Vagina (tissue), 2 donors: Measurements from ENCODE around the gene CHST14. TPM values are rescaled to one million over a fixed set of nuclear protein-coding genes. Genes with fewer than 3 reads are reported as not detected.

ENCODE experiments used
- DNase-seq, 2 donors: peaks; one replicate each; pipeline ENCODE4 v3.0.0-alpha.2; 2017; ENCODE audit errors: extremely low spot score in 2 of 2
- H3K27ac ChIP-seq: fragments of 200-600 bp; sonication (generic); one replicate; pipeline ENCODE4 v1.5.1; 2019
- H3K27me3 ChIP-seq: fragments of 200-600 bp; sonication (generic); one replicate; pipeline ENCODE4 v1.5.1; 2019
- H3K36me3 ChIP-seq, 2 donors: fragments of 200-600 bp; sonication (generic); one replicate each; pipeline ENCODE4 v1.5.1; 2017 to 2019
- H3K4me1 ChIP-seq: fragments of 200-600 bp; sonication (generic); one replicate; pipeline ENCODE4 v1.5.1; 2019
- H3K4me3 ChIP-seq, 2 donors: fragments of 200-600 bp; sonication (generic); 1 replicate in 1 of 2; 2 replicates in 1 of 2; pipeline ENCODE4 v1.5.1; 2016 to 2019
- H3K9me3 ChIP-seq: fragments of 200-600 bp; sonication (generic); one replicate; pipeline ENCODE4 v1.5.1; 2019
- POLR2A ChIP-seq, 2 donors: fragments of 450-650 bp; IDR thresholded peaks; one replicate each; pipeline ENCODE4 v1.6.1; 2017; ENCODE audit warnings: antibody characterized with exemption in 2 of 2, mild to moderate bottlenecking in 2 of 2, moderate library complexity in 2 of 2
- POLR2AphosphoS5 ChIP-seq, 2 donors: sonication (generic); formaldehyde crosslinking; IDR thresholded peaks; one replicate each; pipeline ENCODE4 v1.9.0; 2017; ENCODE audit warnings: antibody characterized with exemption in 2 of 2, mild to moderate bottlenecking in 2 of 2, low read depth in 1 of 2; ENCODE audit not compliant: insufficient read depth in 1 of 2
- intact Hi-C: fragments of 100-400 bp; cut with DNase I; formaldehyde crosslinking; loops from one replicate; pipeline ENCODE4 v1.15.1; 2023
- total RNA-seq: library from RNA; depleted of rRNA; stranded (reverse); fragments of >200 nt; gene quantifications from one replicate; pipeline ENCODE4 v1.2.3, GENCODE V29; 2016
- TF ChIP-seq, protein P1 (sequence below), 3 experiments: fragments of 450-650 bp in 2 of 3; fragments of 200-600 bp in 1 of 3; sonication (generic) in 1 of 3; IDR thresholded peaks; one replicate each; pipeline ENCODE4 v1.5.1; 2017 to 2019; ENCODE audit warnings: antibody characterized with exemption in 3 of 3, mild to moderate bottlenecking in 2 of 3, moderate library complexity in 2 of 3

The CHST14 gene
- total RNA-seq, 1 donor from 2014 or later, result 8.6 TPM

DNA sequence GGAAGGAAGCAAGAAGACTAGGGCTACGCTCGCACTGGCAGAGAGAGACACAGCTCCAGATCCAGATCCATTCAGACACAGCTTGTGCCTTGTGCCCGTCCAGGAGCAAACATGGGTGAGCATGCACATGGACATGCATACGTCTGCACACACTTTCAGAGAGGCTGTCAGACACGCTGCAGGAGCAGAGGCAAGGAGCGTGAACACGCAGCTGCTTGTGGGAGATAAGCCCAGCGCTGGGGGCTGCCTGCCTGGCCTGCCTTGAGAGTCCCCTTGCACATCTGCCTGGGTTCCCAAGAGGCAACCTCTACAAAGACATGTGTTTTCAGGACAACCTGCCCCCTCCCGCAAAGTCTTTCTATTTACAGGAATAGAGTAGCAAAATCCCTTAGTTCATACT lies 43.6 kb upstream of the CHST14 start:
- H3K36me3 ChIP-seq, result no peaks in the 10 kb centered on the region
- intact Hi-C loops, result loop anchor here (10.0 kb wide), 1 partner anchor 82 kb away; the partner anchor contains the start of gene CCDC9B
- no peaks in the 10 kb centered on the region for H3K27me3 ChIP-seq
- H3K4me1 ChIP-seq, result no peaks in the 10 kb centered on the region
- no peak overlapping the region for H3K27ac ChIP-seq
- H3K9me3 ChIP-seq, result no peaks in the 10 kb centered on the region
- H3K4me3 ChIP-seq, result no peak overlapping the region
- TF ChIP-seq POLR2A (IDR thresholded peaks at IDR 0.05) (no peak), POLR2AphosphoS5 (IDR thresholded peaks at IDR 0.05; ENCODE audit: insufficient read depth in 1 of 2, low read depth in 1 of 2) (no peak)
- TF ChIP-seq, protein P1, sequence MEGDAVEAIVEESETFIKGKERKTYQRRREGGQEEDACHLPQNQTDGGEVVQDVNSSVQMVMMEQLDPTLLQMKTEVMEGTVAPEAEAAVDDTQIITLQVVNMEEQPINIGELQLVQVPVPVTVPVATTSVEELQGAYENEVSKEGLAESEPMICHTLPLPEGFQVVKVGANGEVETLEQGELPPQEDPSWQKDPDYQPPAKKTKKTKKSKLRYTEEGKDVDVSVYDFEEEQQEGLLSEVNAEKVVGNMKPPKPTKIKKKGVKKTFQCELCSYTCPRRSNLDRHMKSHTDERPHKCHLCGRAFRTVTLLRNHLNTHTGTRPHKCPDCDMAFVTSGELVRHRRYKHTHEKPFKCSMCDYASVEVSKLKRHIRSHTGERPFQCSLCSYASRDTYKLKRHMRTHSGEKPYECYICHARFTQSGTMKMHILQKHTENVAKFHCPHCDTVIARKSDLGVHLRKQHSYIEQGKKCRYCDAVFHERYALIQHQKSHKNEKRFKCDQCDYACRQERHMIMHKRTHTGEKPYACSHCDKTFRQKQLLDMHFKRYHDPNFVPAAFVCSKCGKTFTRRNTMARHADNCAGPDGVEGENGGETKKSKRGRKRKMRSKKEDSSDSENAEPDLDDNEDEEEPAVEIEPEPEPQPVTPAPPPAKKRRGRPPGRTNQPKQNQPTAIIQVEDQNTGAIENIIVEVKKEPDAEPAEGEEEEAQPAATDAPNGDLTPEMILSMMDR (IDR thresholded peaks at IDR 0.05), result no peak
- no peak for DNase-seq

DNA sequence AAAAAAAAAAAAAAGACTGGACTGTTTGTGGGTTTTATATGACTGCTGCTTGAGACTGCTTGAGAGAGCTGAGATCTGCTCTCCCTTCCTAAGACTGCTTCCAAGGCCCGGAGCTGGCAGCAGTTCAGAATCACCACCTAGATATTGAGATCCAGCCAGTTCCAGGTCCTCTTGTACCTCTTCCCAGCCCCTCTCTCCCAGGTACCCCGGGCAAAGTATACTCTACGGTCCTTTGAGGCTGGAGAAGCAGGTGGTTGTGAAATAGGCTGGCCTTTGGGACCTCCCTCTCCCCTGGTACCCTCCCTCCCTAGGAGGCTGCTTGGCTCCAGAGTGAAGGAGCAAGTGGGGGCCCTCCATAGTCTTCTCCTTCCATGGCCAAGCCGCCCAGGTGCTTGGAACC lies 42.6 kb upstream of the CHST14 start:
- DNase-seq, result no peak
- no peak for TF ChIP-seq POLR2A (IDR thresholded peaks at IDR 0.05)
- TF ChIP-seq POLR2AphosphoS5 (IDR thresholded peaks at IDR 0.05; ENCODE audit: insufficient read depth in 1 of 2, low read depth in 1 of 2), result no peak
- TF ChIP-seq, protein P1 (IDR thresholded peaks at IDR 0.05), result no peak
- intact Hi-C loops, result loop anchor here (10.0 kb wide), 1 partner anchor 83 kb away; the partner anchor contains the start of gene CCDC9B
- Histone ChIP-seq H3K36me3 (no peaks in the 10 kb centered on the region), H3K27me3 (no peaks in the 10 kb centered on the region), H3K9me3 (no peaks in the 10 kb centered on the region), H3K27ac (no peak overlapping the region), H3K4me3 (no peak overlapping the region), H3K4me1 (no peaks in the 10 kb centered on the region)

DNA sequence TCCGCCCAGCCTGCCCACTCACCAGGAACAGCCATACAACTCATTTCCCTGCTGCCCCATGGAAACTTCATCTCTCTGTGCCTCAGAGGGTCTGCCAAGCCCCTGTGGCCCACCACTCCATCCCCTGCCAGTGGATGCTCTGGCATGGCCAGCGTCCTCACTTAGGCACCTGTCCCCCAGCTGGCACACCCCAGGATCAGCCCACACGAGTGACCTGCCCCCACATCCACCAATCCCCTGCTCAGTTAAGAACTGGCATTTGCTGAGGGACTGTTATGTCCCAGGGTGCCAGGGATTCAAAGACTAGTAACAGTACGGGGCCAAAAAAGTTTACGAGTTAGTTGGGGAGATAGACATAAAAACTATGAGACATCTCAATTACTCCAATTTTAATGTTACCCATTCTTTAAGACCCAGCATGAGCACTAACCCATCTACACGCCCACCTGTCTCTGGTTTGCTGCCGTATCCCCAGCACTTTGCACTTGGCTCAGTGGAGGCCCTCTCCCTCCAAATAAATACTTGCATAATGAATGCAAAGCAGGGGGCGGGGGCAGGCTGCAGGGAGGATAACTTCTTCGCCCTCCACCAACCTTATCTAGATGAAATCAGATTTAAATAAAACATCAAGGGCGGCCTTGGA lies 41.6 kb upstream of the CHST14 start:
- Histone ChIP-seq H3K27me3 (no peaks in the 10 kb centered on the region), H3K4me3 (no peak overlapping the region), H3K4me1 (no peaks in the 10 kb centered on the region), H3K36me3 (no peaks in the 10 kb centered on the region), H3K27ac (no peak overlapping the region), H3K9me3 (no peaks in the 10 kb centered on the region)
- TF ChIP-seq, protein P1 (IDR thresholded peaks at IDR 0.05), result no peak
- no peak for TF ChIP-seq POLR2AphosphoS5 (IDR thresholded peaks at IDR 0.05; ENCODE audit: insufficient read depth in 1 of 2, low read depth in 1 of 2)
- no peak for TF ChIP-seq POLR2A (IDR thresholded peaks at IDR 0.05)
- intact Hi-C loops, result loop anchor here (10.0 kb wide), 1 partner anchor 84 kb away; the partner anchor contains the start of gene CCDC9B
- no peak for DNase-seq

DNA sequence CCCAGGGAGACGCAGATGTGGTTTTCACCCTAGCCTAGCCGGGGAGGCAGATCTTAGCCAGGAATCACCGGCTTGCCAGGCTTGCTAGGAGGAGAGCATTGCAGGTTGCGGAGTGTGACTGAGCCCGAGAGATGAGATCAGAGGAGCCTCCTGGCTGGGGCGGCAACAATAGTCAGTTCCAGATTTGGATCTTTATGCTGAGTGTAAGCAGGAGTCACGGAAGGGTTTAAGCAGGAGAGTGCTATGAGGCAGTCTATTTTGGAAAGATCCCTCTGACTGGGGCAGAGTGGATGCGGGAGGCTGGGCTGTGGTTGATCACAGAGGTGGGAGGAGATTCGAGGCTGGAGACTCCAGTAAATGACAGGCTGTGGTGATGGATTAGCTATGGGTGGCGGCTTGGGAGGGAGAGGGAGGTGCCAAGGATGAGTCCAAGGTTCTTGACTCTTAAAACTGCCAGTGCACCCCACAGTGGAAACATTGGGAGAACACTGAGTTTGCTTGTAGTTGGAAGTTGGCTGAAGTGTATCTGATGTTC lies 40.4 kb upstream of the CHST14 start:
- Histone ChIP-seq H3K27ac (no peak overlapping the region), H3K27me3 (no peaks in the 10 kb centered on the region), H3K36me3 (no peaks in the 10 kb centered on the region), H3K9me3 (no peaks in the 10 kb centered on the region), H3K4me1 (no peaks in the 10 kb centered on the region), H3K4me3 (no peak overlapping the region)
- intact Hi-C loops, result loop anchor here (10.0 kb wide), 1 partner anchor 216 kb away; no protein-coding TSS in a partner anchor
- TF ChIP-seq POLR2AphosphoS5 (IDR thresholded peaks at IDR 0.05; ENCODE audit: insufficient read depth in 1 of 2, low read depth in 1 of 2), result peak in 1 of 2 donors; percentile 37
- TF ChIP-seq, protein P1 (IDR thresholded peaks at IDR 0.05), result no peak
- DNase-seq, result no peak
